HepG2 (cell line): ENCODE results near the gene TPCN2. TPM values are rescaled to one million over a fixed set of nuclear protein-coding genes. Genes with fewer than 3 reads are reported as not detected.
A peak's percentile ranks its signal among the peaks of the same experiment; 100 is the strongest.

ENCODE experiments used
- ATAC-seq: fragments of 200-7000 bp; cut with Tn5 transposase; 3 replicates; pipeline ENCODE4 v1.9.1; 2020; ENCODE audit warnings: mild to moderate bottlenecking, moderate library complexity
- BruUV-seq: library from RNA; stranded (reverse); fragments of 400-500 nt; replicated peaks from 2 replicates; lab custom pipeline; 2021; lab: Mats Ljungman, UMichigan
- CTCF ChIA-PET: fragments of 300-600 bp; formaldehyde crosslinking; extraction: SDS; loops from one replicate; lab custom pipeline; 2021; ENCODE audit warnings: low total read pairs, inconsistent platforms, low intra/inter-chr PET ratio; lab: Yijun Ruan, JAX
- POLR2A ChIA-PET: fragments of 350-600 bp; sonication (Branson Sonifier 250); formaldehyde crosslinking; loops from one replicate; lab custom pipeline; 2020; ENCODE audit warnings: antibody characterized with exemption, inconsistent platforms; lab: Yijun Ruan, JAX
- DNase-seq: peaks from one replicate; pipeline ENCODE4 v3.0.0-alpha.2; 2015; ENCODE audit warnings: low spot score
- FAIRE-seq: peaks from 3 replicates; lab custom pipeline; 2011; peaks lifted over from hg19 to GRCh38; lab: Jason Lieb, UNC
- H2AFZ ChIP-seq: one replicate; pipeline ENCODE4 v1.6.1; 2011; ENCODE audit warnings: low read length, inconsistent platforms
- H3K27ac ChIP-seq: fragments of 300-600 bp; 3 replicates; pipeline ENCODE4 v1.8.0; 2011; ENCODE audit warnings: mixed run types, mild to moderate bottlenecking, mixed read lengths, low read length, inconsistent platforms; ENCODE audit not compliant: insufficient read depth; ENCODE audit errors: extremely low read length
- H3K27me3 ChIP-seq, 2 experiments: fragments of 200-600 bp in 1 of 2; 2 replicates in 1 of 2; 3 replicates in 1 of 2; pipeline versions ENCODE4 v1.6.0 to v1.8.0; 2011; ENCODE audit warnings: low read length in 2 of 2, mild to moderate bottlenecking in 2 of 2, moderate library complexity in 2 of 2, inconsistent platforms in 1 of 2; ENCODE audit not compliant: insufficient read depth in 2 of 2, control insufficient read depth in 1 of 2
- H3K36me3 ChIP-seq, 2 experiments: fragments of 200-600 bp in 1 of 2; replicated peaks in 1 of 2; 2 replicates in 1 of 2; 3 replicates in 1 of 2; pipeline versions ENCODE4 v1.5.1 to v1.8.0; 2011; ENCODE audit warnings: low read length in 2 of 2, inconsistent platforms in 1 of 2; ENCODE audit not compliant: insufficient read depth in 2 of 2, control insufficient read depth in 1 of 2
- H3K4me1 ChIP-seq: 2 replicates; pipeline ENCODE4 v1.5.1; 2012; ENCODE audit warnings: low read length, inconsistent platforms; ENCODE audit not compliant: insufficient read depth
- H3K4me2 ChIP-seq: 2 replicates; pipeline ENCODE4 v1.6.0; 2011; ENCODE audit warnings: low read depth, low read length, inconsistent platforms
- H3K4me3 ChIP-seq, 3 experiments: fragments of 200-600 bp in 1 of 3; sonication (generic), shearing (Covaris generic) in 1 of 3; replicated peaks in 1 of 3; 2 replicates each; pipeline ENCODE4 v1.5.1; 2011 to 2016; ENCODE audit warnings: low read length in 3 of 3, inconsistent platforms in 2 of 3, low read depth in 2 of 3, mild to moderate bottlenecking in 2 of 3, control low read depth in 1 of 3, mixed read lengths in 1 of 3; ENCODE audit not compliant: insufficient read depth in 1 of 3
- H3K79me2 ChIP-seq: one replicate; pipeline ENCODE4 v1.6.1; 2011; ENCODE audit warnings: low read length, inconsistent platforms; ENCODE audit not compliant: insufficient read depth
- H3K9ac ChIP-seq: 2 replicates; pipeline ENCODE4 v1.6.0; 2011; ENCODE audit warnings: mild to moderate bottlenecking, low read depth, low read length, inconsistent platforms; ENCODE audit not compliant: insufficient read depth
- H3K9me3 ChIP-seq: 2 replicates; pipeline ENCODE4 v1.5.1; 2012; ENCODE audit warnings: mild to moderate bottlenecking, low read length
- H4K20me1 ChIP-seq: 2 replicates; pipeline ENCODE4 v1.6.0; 2011; ENCODE audit warnings: inconsistent platforms, mild to moderate bottlenecking, low read length, moderate library complexity; ENCODE audit not compliant: insufficient read depth
- NR2F6 ChIP-seq, 2 experiments: IDR thresholded peaks; 2 replicates each; pipeline ENCODE4 v1.6.1; 2016; ENCODE audit warnings: antibody characterized with exemption in 1 of 2, mild to moderate bottlenecking in 1 of 2
- REL ChIP-seq: sonication (generic); formaldehyde crosslinking; conservative IDR thresholded peaks from 2 replicates; pipeline ENCODE4 v1.8.0; 2022; ENCODE audit warnings: mild to moderate bottlenecking, missing genetic modification reagents, moderate library complexity
- ZBTB7B ChIP-seq: sonication (generic); formaldehyde crosslinking; IDR thresholded peaks from 2 replicates; pipeline ENCODE4 v1.4.0; 2020; ENCODE audit warnings: missing genetic modification reagents
- ZNF543 ChIP-seq: sonication (generic); formaldehyde crosslinking; IDR thresholded peaks from 2 replicates; pipeline ENCODE4 v1.4.0; 2020; ENCODE audit warnings: mild to moderate bottlenecking, missing genetic modification reagents
- WGBS: methylation state at CpG from one replicate; pipeline ENCODE4 v1.1.6; 2017; ENCODE audit warnings: low lambda C conversion rate; 5-methylcytosine and 5-hydroxymethylcytosine counted together
- in situ Hi-C: cut with HindIII; loops from 2 replicates; pipeline ENCODE4 v1.10.0; 2017; ENCODE audit warnings: low pct_unique_long_range_greater_than_20kb; ENCODE audit not compliant: extremely low pct_ligation_motif_present
- intact Hi-C: fragments of 100-400 bp; cut with micrococcal nuclease; formaldehyde crosslinking; loops from one replicate; pipeline ENCODE4 v1.10.0; 2022; ENCODE audit not compliant: unreplicated experiment
- polyA plus RNA-seq, 8 experiments: library from polyadenylated mRNA; depleted of rRNA in 3 of 8; stranded (reverse) in 7 of 8; unstranded in 1 of 8; fragments of >200 nt; fragmentation: Illumina TruSeq in 4 of 8; extraction: Trizol in 4 of 8; gene quantifications; 2 replicates each; pipeline versions ENCODE4 v1.2.1 to v1.2.3, GENCODE V29; 2011 to 2016; ENCODE audit warnings: low read depth in 4 of 8, missing spikeins in 1 of 8, mixed read lengths in 1 of 8; ENCODE audit not compliant: insufficient read depth in 1 of 8
- total RNA-seq, 5 experiments: library from RNA; depleted of rRNA; stranded (reverse); fragments of >200 nt; fragmentation: Illumina TruSeq; extraction: Trizol; gene quantifications; 2 replicates each; pipeline ENCODE4 v1.2.3, GENCODE V29; 2016; ENCODE audit warnings: low read depth in 1 of 5
- TF ChIP-seq, protein P1 (sequence below): sonication (generic); formaldehyde crosslinking; IDR thresholded peaks from 2 replicates; pipeline ENCODE4 v1.4.0; 2020; ENCODE audit warnings: missing genetic modification reagents, borderline replicate concordance
- TF ChIP-seq, protein P2 (sequence below): sonication (generic); formaldehyde crosslinking; IDR thresholded peaks from 2 replicates; pipeline ENCODE4 v1.4.0; 2020; ENCODE audit warnings: missing genetic modification reagents

Gene TPCN2
- total and polyA plus RNA-seq, 2 of the 13 experiments (the other 11 are each of a cell fraction or from before 2014, with no cell fraction given), result 5.6 to 5.9 TPM

DNA sequence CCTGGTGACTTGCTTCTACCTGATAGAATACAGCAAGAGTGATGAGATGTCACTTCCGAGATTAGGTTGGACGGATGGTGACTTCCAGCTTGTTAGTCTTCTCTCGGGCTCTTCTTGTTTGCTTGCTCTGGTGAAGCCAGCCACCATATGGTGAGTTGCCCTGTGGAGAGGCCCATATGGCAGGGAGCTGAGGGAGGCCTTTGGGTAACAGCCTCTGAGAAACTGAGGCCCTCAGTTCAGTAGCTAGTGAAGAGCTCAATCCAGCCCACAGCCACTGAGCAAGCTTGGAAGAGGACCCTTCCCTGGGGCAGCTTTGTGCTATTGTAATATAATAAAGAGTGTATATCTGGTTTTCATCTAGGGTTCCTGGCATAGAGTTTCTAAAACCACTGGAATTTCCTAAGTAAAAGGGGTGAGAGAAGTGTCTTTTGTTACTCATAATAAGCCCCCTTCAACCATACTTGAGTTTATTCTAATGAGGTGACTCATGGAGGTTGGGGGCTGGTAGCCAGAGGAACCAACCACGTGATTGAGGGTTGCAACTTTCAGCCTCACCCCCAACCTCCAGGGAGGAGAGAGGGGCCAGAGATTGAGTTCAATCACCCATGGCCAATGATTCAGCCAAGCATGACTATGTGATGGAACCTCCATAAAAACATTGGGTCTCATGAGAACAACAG lies 8.0 kb upstream of the TPCN2 start:
- H2AFZ ChIP-seq, result no peak overlapping the region
- ChIA-PET POLR2A (no interaction called here), CTCF (no interaction called here)
- in situ Hi-C loops (no loop called here), intact Hi-C loops (no loop called here)
- no peak for FAIRE-seq
- WGBS, result 45% methylated on average over 4 of the region's 4 CpGs
- TF ChIP-seq NR2F6 (IDR thresholded peaks at IDR 0.05) (no peak), NR2F6 (CRISPR knock-in tag; IDR thresholded peaks at IDR 0.05) (no peak), REL (CRISPR knock-in tag) (no peak), ZBTB7B (CRISPR knock-in tag) (no peak), ZNF543 (CRISPR knock-in tag) (peak; percentile 95)
- TF ChIP-seq, protein P1, sequence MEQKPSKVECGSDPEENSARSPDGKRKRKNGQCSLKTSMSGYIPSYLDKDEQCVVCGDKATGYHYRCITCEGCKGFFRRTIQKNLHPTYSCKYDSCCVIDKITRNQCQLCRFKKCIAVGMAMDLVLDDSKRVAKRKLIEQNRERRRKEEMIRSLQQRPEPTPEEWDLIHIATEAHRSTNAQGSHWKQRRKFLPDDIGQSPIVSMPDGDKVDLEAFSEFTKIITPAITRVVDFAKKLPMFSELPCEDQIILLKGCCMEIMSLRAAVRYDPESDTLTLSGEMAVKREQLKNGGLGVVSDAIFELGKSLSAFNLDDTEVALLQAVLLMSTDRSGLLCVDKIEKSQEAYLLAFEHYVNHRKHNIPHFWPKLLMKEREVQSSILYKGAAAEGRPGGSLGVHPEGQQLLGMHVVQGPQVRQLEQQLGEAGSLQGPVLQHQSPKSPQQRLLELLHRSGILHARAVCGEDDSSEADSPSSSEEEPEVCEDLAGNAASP, result no peak
- TF ChIP-seq, protein P2, sequence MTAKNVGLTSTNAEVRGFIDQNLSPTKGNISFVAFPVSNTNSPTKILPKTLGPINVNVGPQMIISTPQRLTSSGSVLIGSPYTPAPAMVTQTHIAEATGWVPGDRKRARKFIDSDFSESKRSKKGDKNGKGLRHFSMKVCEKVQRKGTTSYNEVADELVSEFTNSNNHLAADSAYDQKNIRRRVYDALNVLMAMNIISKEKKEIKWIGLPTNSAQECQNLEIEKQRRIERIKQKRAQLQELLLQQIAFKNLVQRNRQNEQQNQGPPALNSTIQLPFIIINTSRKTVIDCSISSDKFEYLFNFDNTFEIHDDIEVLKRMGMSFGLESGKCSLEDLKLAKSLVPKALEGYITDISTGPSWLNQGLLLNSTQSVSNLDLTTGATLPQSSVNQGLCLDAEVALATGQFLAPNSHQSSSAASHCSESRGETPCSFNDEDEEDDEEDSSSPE (CRISPR knock-in tag), result no peak
- peaks cover 7% of the 10 kb centered on the region; the same call in 1 of the 2 replicates for H3K4me1 ChIP-seq
- H3K27me3 ChIP-seq, result peaks cover 0 to 4% of the 10 kb centered on the region in 2 experiments; a peak in 1 of 5 replicates
- H4K20me1 ChIP-seq, result no peaks in the 10 kb centered on the region
- no peak overlapping the region for H3K4me3 ChIP-seq
- no peak for ATAC-seq
- DNase-seq, result no peak
- BruUV-seq, result no TSS peak
- H3K9me3 ChIP-seq, result no peaks in the 10 kb centered on the region
- no peak overlapping the region for H3K27ac ChIP-seq
- H3K9ac ChIP-seq, result no peak overlapping the region
- H3K79me2 ChIP-seq, result no peaks in the 10 kb centered on the region
- H3K4me2 ChIP-seq, result no peak overlapping the region
- H3K36me3 ChIP-seq, result no peaks in the 10 kb centered on the region
